Colonic mucosa (tissue), 4 donors: ENCODE results near the gene PAN3. TPM values are rescaled to one million over a fixed set of nuclear protein-coding genes. Genes with fewer than 3 reads are reported as not detected.

ENCODE experiments used
- DNase-seq: peaks from one replicate; pipeline ENCODE4 v3.0.0-alpha.2; 2020
- H3K27ac ChIP-seq: fragments of 200-600 bp; one replicate; pipeline ENCODE4 v1.8.0; 2021
- H3K27me3 ChIP-seq: fragments of 200-600 bp; one replicate; pipeline ENCODE4 v1.8.0; 2021
- H3K36me3 ChIP-seq: fragments of 200-600 bp; one replicate; pipeline ENCODE4 v1.8.0; 2021
- H3K4me1 ChIP-seq: fragments of 200-600 bp; one replicate; pipeline ENCODE4 v1.8.0; 2021; ENCODE audit warnings: mild to moderate bottlenecking
- H3K4me3 ChIP-seq: fragments of 200-600 bp; one replicate; pipeline ENCODE4 v1.8.0; 2021
- H3K9ac ChIP-seq, 2 donors: one replicate each; pipeline ENCODE4 v1.7.0; 2013; ENCODE audit warnings: control low read depth in 2 of 2, low read depth in 2 of 2, low read length in 2 of 2
- H3K9me3 ChIP-seq: fragments of 200-600 bp; one replicate; pipeline ENCODE4 v1.8.0; 2021
- CTCF ChIP-seq: fragments of 200-600 bp; IDR thresholded peaks from one replicate; pipeline ENCODE4 v1.8.0; 2022; ENCODE audit warnings: antibody characterized with exemption, mild to moderate bottlenecking
- intact Hi-C: fragments of 100-400 bp; cut with DNase I; formaldehyde crosslinking; loops from one replicate; pipeline ENCODE4 v1.14.1; 2022
- total RNA-seq, 2 donors: library from RNA; stranded (reverse); fragmentation: NEBNext Ultra II Directional in 1 of 2; extraction: Animal tissue kit (Norgen Biotek cat#: 25700) in 1 of 2; gene quantifications; one replicate each; pipeline ENCODE4 v1.2.1, GENCODE V29; 2021
- donor health status: healthy.
- donor health status: DM: no; HTN: no; CAD: no.
- donor health status: DM: no; HTN: no; CAD: no.

Gene PAN3
- total RNA-seq, 2 donors from 2014 or later: 29.3 to 38.7 TPM

- DNase-seq: no peak
- Histone ChIP-seq H3K9ac (no peak overlapping the region), H3K27ac (no peak overlapping the region), H3K9me3 (no peaks in the 10 kb centered on the region), H3K4me3 (no peak overlapping the region), H3K4me1 (peaks cover 9% of the 10 kb centered on the region), H3K36me3 (no peaks in the 10 kb centered on the region), H3K27me3 (no peaks in the 10 kb centered on the region)
- TF ChIP-seq CTCF: no peak
- intact Hi-C loops: no loop called here
These were observed 20.7 kb downstream of the PAN3 start for GRCh38 chr13:28159057-28159456.

- H3K9ac ChIP-seq: peak overlapping the region in 1 of 2 donors; percentile 32
- TF ChIP-seq CTCF: no peak
- H3K4me1 ChIP-seq: peaks cover 9% of the 10 kb centered on the region
- intact Hi-C loops: no loop called here
- peak; percentile 45 for DNase-seq
- no peaks in the 10 kb centered on the region for H3K9me3 ChIP-seq
- no peaks in the 10 kb centered on the region for H3K36me3 ChIP-seq
- no peak overlapping the region for H3K4me3 ChIP-seq
- H3K27me3 ChIP-seq: no peaks in the 10 kb centered on the region
- H3K27ac ChIP-seq: no peak overlapping the region
These were observed 23.0 kb downstream of the PAN3 start for GRCh38 chr13:28161370-28161769.

DNA sequence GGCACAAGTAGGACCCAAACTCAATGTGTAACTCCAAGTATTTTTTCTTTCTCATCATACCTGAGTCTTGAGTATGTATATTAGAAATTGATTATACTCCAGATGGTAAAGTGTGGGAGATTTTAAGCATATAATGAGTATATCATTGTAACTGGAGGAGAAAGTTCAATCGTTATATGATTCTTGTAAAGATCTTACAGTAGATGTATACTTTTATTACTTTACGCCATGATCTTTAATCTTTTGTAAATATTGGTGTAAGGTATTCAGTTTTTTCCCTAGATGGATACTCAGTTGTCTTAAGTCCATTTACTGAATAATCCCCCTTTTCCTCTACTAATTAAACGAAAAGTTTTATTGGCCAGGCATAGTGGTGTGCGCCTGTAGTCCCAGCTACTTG is 25.2 kb downstream of the PAN3 start:
- DNase-seq: no peak
- Histone ChIP-seq H3K36me3 (no peaks in the 10 kb centered on the region), H3K9me3 (no peaks in the 10 kb centered on the region), H3K27me3 (no peaks in the 10 kb centered on the region), H3K4me1 (peaks cover 9% of the 10 kb centered on the region), H3K9ac (no peak overlapping the region), H3K4me3 (no peak overlapping the region), H3K27ac (no peak overlapping the region)
- intact Hi-C loops: no loop called here
- no peak for TF ChIP-seq CTCF

GRCh38 chr13:28166257-28166656 is 27.9 kb downstream of the PAN3 start:
- Histone ChIP-seq H3K27ac (no peak overlapping the region), H3K4me1 (peaks cover 9% of the 10 kb centered on the region), H3K9me3 (no peaks in the 10 kb centered on the region), H3K27me3 (no peaks in the 10 kb centered on the region), H3K4me3 (no peak overlapping the region), H3K36me3 (no peaks in the 10 kb centered on the region), H3K9ac (no peak overlapping the region)
- intact Hi-C loops: no loop called here
- TF ChIP-seq CTCF: no peak
- DNase-seq: no peak

GRCh38 chr13:28171266-28171665 is 32.9 kb downstream of the PAN3 start:
- no peaks in the 10 kb centered on the region for H3K27me3 ChIP-seq
- no peaks in the 10 kb centered on the region for H3K9me3 ChIP-seq
- TF ChIP-seq CTCF: no peak
- no peak overlapping the region for H3K4me3 ChIP-seq
- H3K27ac ChIP-seq: no peak overlapping the region
- H3K36me3 ChIP-seq: no peaks in the 10 kb centered on the region
- intact Hi-C loops: no loop called here
- DNase-seq: no peak
- no peak overlapping the region for H3K9ac ChIP-seq
- H3K4me1 ChIP-seq: no peaks in the 10 kb centered on the region

DNA sequence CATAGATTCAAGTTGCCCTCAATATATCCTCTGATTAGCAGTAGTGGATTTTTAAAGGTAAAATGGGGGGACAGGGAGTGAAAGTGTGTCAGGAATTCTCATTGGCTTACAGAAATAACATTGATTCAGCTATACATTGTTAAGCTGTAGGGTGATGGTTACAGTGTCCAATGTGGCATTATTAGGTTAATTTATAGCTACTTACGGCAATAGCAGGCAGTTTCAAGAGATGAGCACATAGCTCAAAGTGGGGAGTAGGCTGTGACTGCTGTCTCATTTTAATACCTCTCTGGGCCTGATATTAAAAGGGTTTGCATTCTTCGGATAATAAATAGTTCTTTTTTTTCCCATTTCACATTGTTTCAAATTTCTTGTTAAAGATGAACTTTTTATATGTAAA is 34.6 kb downstream of the PAN3 start:
- DNase-seq: no peak
- intact Hi-C loops: no loop called here
- no peaks in the 10 kb centered on the region for H3K27me3 ChIP-seq
- no peaks in the 10 kb centered on the region for H3K36me3 ChIP-seq
- H3K4me1 ChIP-seq: no peaks in the 10 kb centered on the region
- no peak overlapping the region for H3K27ac ChIP-seq
- H3K9me3 ChIP-seq: no peaks in the 10 kb centered on the region
- no peak overlapping the region for H3K4me3 ChIP-seq
- TF ChIP-seq CTCF: no peak
- H3K9ac ChIP-seq: no peak overlapping the region
